Ovary (tissue), 9 donors: ENCODE measurements around the gene MLN. TPM values are rescaled to one million over a fixed set of nuclear protein-coding genes. Genes with fewer than 3 reads are reported as not detected.
A peak's percentile ranks its signal among the peaks of the same experiment; 100 is the strongest.
"Not testable (repeated sequence)": the region's sequence is repeated elsewhere in the genome, so short reads cannot be mapped to it uniquely, and the experiment has no call there.

Experiments
- DNase-seq, 5 donors: peaks; one replicate each; pipeline ENCODE4 v3.0.0-alpha.2; 2019 to 2020
- H3K27ac ChIP-seq, 2 donors: fragments of 200-600 bp; one replicate each; pipeline versions ENCODE4 v1.5.1 to v1.8.0; 2019 to 2022
- H3K27me3 ChIP-seq: fragments of 200-600 bp; one replicate; pipeline ENCODE4 v1.8.0; 2022
- H3K36me3 ChIP-seq: fragments of 200-600 bp; sonication (generic); one replicate; pipeline ENCODE4 v1.5.1; 2019
- H3K4me1 ChIP-seq: one replicate; pipeline ENCODE4 v1.8.1; 2013; ENCODE audit warnings: mild to moderate bottlenecking, moderate library complexity; ENCODE audit not compliant: insufficient read depth
- H3K4me3 ChIP-seq: fragments of 200-600 bp; sonication (generic); one replicate; pipeline ENCODE4 v1.5.1; 2017
- H3K9me3 ChIP-seq, 2 donors: fragments of 200-600 bp in 1 of 2; sonication (generic) in 1 of 2; one replicate each; pipeline versions ENCODE4 v1.5.1 to v1.8.1; 2013 to 2019; ENCODE audit warnings: mild to moderate bottlenecking in 1 of 2, moderate library complexity in 1 of 2
- CTCF ChIP-seq, 3 donors: fragments of 450-650 bp in 2 of 3; fragments of 200-600 bp in 1 of 3; IDR thresholded peaks; one replicate each; pipeline versions ENCODE4 v1.5.1 to v1.8.0; 2016 to 2022; ENCODE audit warnings: antibody characterized with exemption in 3 of 3, mild to moderate bottlenecking in 1 of 3
- EP300 ChIP-seq: sonication (generic); formaldehyde crosslinking; IDR thresholded peaks from one replicate; pipeline ENCODE4 v1.6.1; 2017; ENCODE audit warnings: antibody characterized with exemption
- POLR2A ChIP-seq: fragments of 450-650 bp; IDR thresholded peaks from one replicate; pipeline ENCODE4 v1.6.1; 2017; ENCODE audit warnings: antibody characterized with exemption, mild to moderate bottlenecking, moderate library complexity
- WGBS, 3 donors: extraction: QIAGEN DNeasy Blood & Tissue Kit in 1 of 3; methylation state at CpG; one replicate each; pipeline versions ENCODE4 v1.1.5 to v1.1.7; 2013 to 2017; 5-methylcytosine and 5-hydroxymethylcytosine counted together
- intact Hi-C, 4 donors: fragments of 100-400 bp; cut with DNase I; formaldehyde crosslinking; loops; one replicate each; pipeline versions ENCODE4 v1.11.0 to v1.15.1; 2022 to 2023
- polyA plus RNA-seq, 2 donors: library from polyadenylated mRNA; stranded (reverse); fragments of 200-250 nt in 1 of 2; fragments of 350-450 nt in 1 of 2; fragmentation: Illumina TruSeq in 1 of 2; extraction: RNeasy Lipid Tissue Mini Kit (QIAGEN cat#74804) in 1 of 2; gene quantifications; one replicate each; pipeline ENCODE4 v1.2.3, GENCODE V29; 2013 to 2014
- total RNA-seq, 7 donors: library from RNA; depleted of rRNA in 2 of 7; stranded (reverse); fragments of >200 nt in 2 of 7; fragmentation: NEBNext Ultra II Directional in 3 of 7; extraction: Animal tissue kit (Norgen Biotek cat#: 25700) in 3 of 7; gene quantifications; one replicate each; pipeline versions ENCODE4 v1.1.0 to v1.2.4, GENCODE V29; 2016 to 2023
- donor health status: DM: no; HTN: no; CAD: no; lungs with moderate emphysema.
- donor health status: DM: no; HTN: no; CAD: no.
- donor health status: Bipolar disorder and iron deficiency.
- donor health status: DM: yes; HTN: yes; CAD: no.
- donor health status: DM: no; HTN: no; CAD: no.
- donor health status: DM: yes; HTN: yes; CAD: no.

The MLN gene
- total and polyA plus RNA-seq, 9 donors: not detected

GRCh38 chr6:33837971-33838665 lies 34.3 kb upstream of the MLN start:
- H3K27ac ChIP-seq: no peak overlapping the region
- H3K36me3 ChIP-seq: no peaks in the 10 kb centered on the region
- WGBS, 3 donors: 9 to 16% (median 15%) methylated on average over 12 of the region's 12 CpGs
- intact Hi-C loops: no loop called here
- H3K27me3 ChIP-seq: no peaks in the 10 kb centered on the region
- DNase-seq: peak in 4 of 5 donors; percentile 24 to 74 (median 34)
- no peak for TF ChIP-seq POLR2A
- TF ChIP-seq EP300: no peak
- TF ChIP-seq CTCF (IDR thresholded peaks at IDR 0.05): no peak
- no peak overlapping the region for H3K4me3 ChIP-seq
- H3K9me3 ChIP-seq: no peaks in the 10 kb centered on the region
- peaks cover 12% of the 10 kb centered on the region for H3K4me1 ChIP-seq

GRCh38 chr6:33836806-33837469 lies 33.1 kb upstream of the MLN start:
- intact Hi-C loops: no loop called here
- no peak for TF ChIP-seq POLR2A
- TF ChIP-seq CTCF (IDR thresholded peaks at IDR 0.05): no peak
- TF ChIP-seq EP300: no peak

GRCh38 chr6:33834401-33835392 lies 30.9 kb upstream of the MLN start:
- H3K4me1 ChIP-seq: peaks cover 5% of the 10 kb centered on the region
- no peaks in the 10 kb centered on the region for H3K9me3 ChIP-seq
- H3K4me3 ChIP-seq: no peak overlapping the region
- no peak overlapping the region for H3K27ac ChIP-seq
- no peak for TF ChIP-seq EP300
- no peak for TF ChIP-seq POLR2A
- no peak for TF ChIP-seq CTCF (IDR thresholded peaks at IDR 0.05)
- 71 to 85% (median 80%) methylated on average over 22 of the region's 22 CpGs for WGBS, 3 donors
- H3K36me3 ChIP-seq: no peaks in the 10 kb centered on the region
- intact Hi-C loops: no loop called here
- no peaks in the 10 kb centered on the region for H3K27me3 ChIP-seq
- DNase-seq: no peak

More at GRCh38 chr6:33836806-33837469, 33.1 kb upstream of the MLN start:
- Histone ChIP-seq H3K27ac (no peak overlapping the region), H3K27me3 (no peaks in the 10 kb centered on the region), H3K36me3 (no peaks in the 10 kb centered on the region), H3K4me1 (peaks cover 12% of the 10 kb centered on the region), H3K9me3 (no peaks in the 10 kb centered on the region), H3K4me3 (no peak overlapping the region)
- 84 to 87% (median 85%) methylated on average over 3 of the region's 3 CpGs for WGBS, 3 donors
- DNase-seq: no peak

- no peak overlapping the region for H3K27ac ChIP-seq
- WGBS, 3 donors: 89 to 93% (median 91%) methylated on average over 6 of the region's 6 CpGs
- H3K4me1 ChIP-seq: no peaks in the 10 kb centered on the region
- TF ChIP-seq CTCF (IDR thresholded peaks at IDR 0.05) (no peak), POLR2A (no peak), EP300 (no peak)
- intact Hi-C loops: no loop called here
- no peaks in the 10 kb centered on the region for H3K27me3 ChIP-seq
- H3K4me3 ChIP-seq: no peak overlapping the region
- H3K9me3 ChIP-seq: no peaks in the 10 kb centered on the region
- no peaks in the 10 kb centered on the region for H3K36me3 ChIP-seq
- no peak for DNase-seq
These were observed 29.8 kb upstream of the MLN start for GRCh38 chr6:33833599-33833998.

GRCh38 chr6:33832831-33833230 lies 29.0 kb upstream of the MLN start:
- intact Hi-C loops, H3K4me3 ChIP-seq, H3K4me1 ChIP-seq, H3K36me3 ChIP-seq, H3K9me3 ChIP-seq, H3K27me3 ChIP-seq, H3K27ac ChIP-seq, DNase-seq: not testable (repeated sequence)
- WGBS, 3 donors: 93 to 97% (median 95%) methylated on average over 21 to 28 of the region's 32 CpGs

GRCh38 chr6:33831725-33832124 lies 27.9 kb upstream of the MLN start:
- WGBS, 3 donors: 62 to 76% (median 74%) methylated on average over 4 to 5 of the region's 5 CpGs
- not testable (repeated sequence) for DNase-seq

More at GRCh38 chr6:33831725-33832124, 27.9 kb upstream of the MLN start:
- H3K4me1 ChIP-seq, H3K27me3 ChIP-seq, H3K27ac ChIP-seq, H3K36me3 ChIP-seq, H3K9me3 ChIP-seq, H3K4me3 ChIP-seq, intact Hi-C loops: not testable (repeated sequence)
